Cardiac septum (tissue), 1 donor: ENCODE measurements around the gene APBB2. TPM values are rescaled to one million over a fixed set of nuclear protein-coding genes. Genes with fewer than 3 reads are reported as not detected.
A peak's percentile ranks its signal among the peaks of the same experiment; 100 is the strongest.
"Not testable (repeated sequence)": the region's sequence is repeated elsewhere in the genome, so short reads cannot be mapped to it uniquely, and the experiment has no call there.

Experiments
- DNase-seq: peaks from one replicate; pipeline ENCODE4 v3.0.0-alpha.2; 2020; ENCODE audit warnings: low spot score
- intact Hi-C: fragments of 100-400 bp; cut with DNase I; formaldehyde crosslinking; loops from one replicate; pipeline ENCODE4 v1.14.0; 2022
- total RNA-seq: library from RNA; stranded (reverse); fragmentation: NEBNext Ultra II Directional; extraction: Animal tissue kit (Norgen Biotek cat#: 25700); gene quantifications from one replicate; pipeline ENCODE4 v1.2.1, GENCODE V29; 2021
- donor health status: DM: no; HTN: no; CAD: no.

Gene APBB2
- total RNA-seq, 1 donor from 2014 or later: 35.2 TPM

- intact Hi-C loops: no loop called here
- no peak for DNase-seq
Observed at GRCh38 chr4:40939856-40940255, 274.5 kb downstream of the APBB2 start.

GRCh38 chr4:40938337-40938736, 276.0 kb downstream of the APBB2 start:
- no peak for DNase-seq
- intact Hi-C loops: no loop called here

- no peak for DNase-seq
- intact Hi-C loops: no loop called here
Observed at GRCh38 chr4:40937140-40937725, 277.1 kb downstream of the APBB2 start.

GRCh38 chr4:40934676-40935075, 279.7 kb downstream of the APBB2 start:
- no peak for DNase-seq
- intact Hi-C loops: loop anchor here (5.0 kb wide), 2 partner anchors 38 to 208 kb away; no protein-coding TSS in a partner anchor

GRCh38 chr4:40933272-40934053, 280.9 kb downstream of the APBB2 start:
- intact Hi-C loops: loop anchor here (5.0 kb wide), 2 partner anchors 39 to 209 kb away; no protein-coding TSS in a partner anchor
- no peak for DNase-seq

GRCh38 chr4:40931841-40932240, 282.5 kb downstream of the APBB2 start:
- DNase-seq: no peak
- intact Hi-C loops: loop anchor here (5.0 kb wide), 2 partner anchors 40 to 210 kb away; no protein-coding TSS in a partner anchor

- intact Hi-C loops: loop anchor here (5.0 kb wide), 2 partner anchors 41 to 211 kb away; no protein-coding TSS in a partner anchor
Observed at GRCh38 chr4:40931238-40931637, 283.1 kb downstream of the APBB2 start.

GRCh38 chr4:40927074-40927473, 287.3 kb downstream of the APBB2 start:
- intact Hi-C loops: loop anchor here (2.0 kb wide), 1 partner anchor 288 kb away; the partner anchor contains the start of gene APBB2
- no peak for DNase-seq

More at GRCh38 chr4:40931238-40931637, 283.1 kb downstream of the APBB2 start:
- no peak for DNase-seq

- intact Hi-C loops: no loop called here
- DNase-seq: no peak
Observed at GRCh38 chr4:40924793-40925117, 289.6 kb downstream of the APBB2 start.

GRCh38 chr4:40924096-40924792, 290.1 kb downstream of the APBB2 start:
- intact Hi-C loops: no loop called here
- peak; percentile 84 for DNase-seq

- intact Hi-C loops: no loop called here
- no peak for DNase-seq
Observed at GRCh38 chr4:40923316-40924095, 290.8 kb downstream of the APBB2 start.

- DNase-seq: not testable (repeated sequence)
- intact Hi-C loops: loop anchor here (5.0 kb wide), 1 partner anchor 78 kb away; no protein-coding TSS in a partner anchor
Observed at GRCh38 chr4:40919976-40920375, 294.4 kb downstream of the APBB2 start.

GRCh38 chr4:40918330-40918729, 296.0 kb downstream of the APBB2 start:
- no peak for DNase-seq

GRCh38 chr4:40916880-40917279, 297.5 kb downstream of the APBB2 start:
- no peak for DNase-seq
- intact Hi-C loops: loop anchor here (5.0 kb wide), 1 partner anchor 75 kb away; no protein-coding TSS in a partner anchor

More at GRCh38 chr4:40918330-40918729, 296.0 kb downstream of the APBB2 start:
- intact Hi-C loops: loop anchor here (5.0 kb wide), 1 partner anchor 76 kb away; no protein-coding TSS in a partner anchor

GRCh38 chr4:40916218-40916555, 298.2 kb downstream of the APBB2 start:
- intact Hi-C loops: loop anchor here (5.0 kb wide), 1 partner anchor 74 kb away; no protein-coding TSS in a partner anchor
- no peak for DNase-seq

GRCh38 chr4:40915318-40916217, 298.8 kb downstream of the APBB2 start:
- DNase-seq: no peak
- intact Hi-C loops: loop anchor here (5.0 kb wide), 1 partner anchor 73 kb away; no protein-coding TSS in a partner anchor

- DNase-seq: no peak
- intact Hi-C loops: no loop called here
Observed at GRCh38 chr4:40912460-40913184, 301.7 kb downstream of the APBB2 start.

- no peak for DNase-seq
- intact Hi-C loops: no loop called here
Observed at GRCh38 chr4:40910706-40911105, 303.6 kb downstream of the APBB2 start.
